Activated T-cell treated with anti-CD3 and anti-CD28 coated beads, Interleukin-2, amount 50 U/mL, for 4 hours (primary cell): ENCODE results near the gene RTCA. TPM values are rescaled to one million over a fixed set of nuclear protein-coding genes. Genes with fewer than 3 reads are reported as not detected.
"Not testable (repeated sequence)": the region's sequence is repeated elsewhere in the genome, so short reads cannot be mapped to it uniquely, and the experiment has no call there.

Source experiments
- ATAC-seq, 2 donors: fragments of 200-7000 bp; cut with Tn5 transposase; one replicate each; pipeline ENCODE4 v1.10.0; 2021
- DNase-seq: peaks from one replicate; pipeline ENCODE4 v3.0.0-alpha.2; 2020
- H3K27me3 Mint-ChIP-seq: one replicate; pipeline ENCODE4 v1.8.0; 2021; ENCODE audit warnings: low read depth, mixed read lengths
- H3K36me3 Mint-ChIP-seq: one replicate; pipeline ENCODE4 v1.8.0; 2022; ENCODE audit warnings: mixed read lengths; ENCODE audit not compliant: insufficient read depth
- H3K4me1 Mint-ChIP-seq: one replicate; pipeline ENCODE4 v1.8.0; 2021; ENCODE audit warnings: low read depth, mixed read lengths
- H3K4me3 Mint-ChIP-seq: one replicate; pipeline ENCODE4 v1.8.0; 2021; ENCODE audit warnings: mild to moderate bottlenecking, moderate library complexity, mixed read lengths
- H3K9me3 Mint-ChIP-seq: one replicate; pipeline ENCODE4 v1.8.0; 2021; ENCODE audit warnings: mixed read lengths
- total RNA-seq, 3 donors: library from RNA; stranded (reverse); gene quantifications; one replicate each; pipeline ENCODE4 v1.2.1, GENCODE V29; 2021

The RTCA gene
- total RNA-seq, 3 donors from 2014 or later, result 55.3 to 63.9 (median 58.0) TPM

- Mint-ChIP-seq H3K9me3 (no peaks in the 10 kb centered on the region), H3K4me3 (no peak overlapping the region), H3K36me3 (peaks cover 39% of the 10 kb centered on the region), H3K27me3 (no peaks in the 10 kb centered on the region), H3K4me1 (peaks cover 22% of the 10 kb centered on the region)
- ATAC-seq, result no peak
- no peak for DNase-seq
Measured at GRCh38 chr1:100279358-100279923, 13.4 kb downstream of the RTCA start.

DNA sequence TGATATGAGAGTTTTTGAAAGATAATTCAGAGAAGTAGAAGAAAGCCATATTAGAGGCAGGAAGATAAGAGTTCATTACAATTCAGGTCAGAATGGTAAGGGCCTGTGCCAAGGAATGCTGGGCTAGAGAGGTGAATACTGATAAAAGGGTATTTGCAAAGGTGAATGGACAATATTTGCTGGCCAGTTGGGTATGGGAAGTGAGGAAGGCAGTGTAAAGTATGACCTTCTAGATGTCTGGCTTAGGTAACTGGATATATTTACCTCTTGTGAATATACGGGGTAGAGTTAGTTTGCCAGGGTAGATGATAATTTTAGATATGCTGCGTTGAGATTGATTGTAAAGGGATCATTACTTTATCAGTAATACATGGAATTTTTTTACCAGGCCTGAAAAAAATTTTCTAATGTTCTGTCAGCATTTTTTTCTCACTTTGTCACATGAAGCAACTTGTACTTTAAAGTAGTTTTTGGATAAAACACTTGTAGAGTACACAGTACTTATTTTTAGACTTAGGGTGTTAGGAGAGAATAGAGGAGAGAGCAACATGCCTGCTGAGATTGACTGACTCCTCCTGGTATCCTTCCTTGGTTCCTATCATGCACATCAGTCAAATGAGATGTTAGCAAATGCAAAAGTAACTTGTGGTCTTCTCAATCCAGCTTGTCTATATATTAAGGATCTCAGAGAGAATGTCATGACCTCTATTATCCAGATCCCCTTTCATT is 14.1 kb downstream of the RTCA start:
- Mint-ChIP-seq H3K4me1 (peaks cover 22% of the 10 kb centered on the region), H3K4me3 (no peak overlapping the region), H3K9me3 (no peaks in the 10 kb centered on the region), H3K27me3 (no peaks in the 10 kb centered on the region), H3K36me3 (peaks cover 38% of the 10 kb centered on the region)
- no peak for DNase-seq
- no peak for ATAC-seq

GRCh38 chr1:100284591-100284990 is 18.6 kb downstream of the RTCA start:
- Mint-ChIP-seq H3K27me3 (no peaks in the 10 kb centered on the region), H3K4me1 (peaks cover 5% of the 10 kb centered on the region), H3K36me3 (peaks cover 23% of the 10 kb centered on the region), H3K9me3 (no peaks in the 10 kb centered on the region), H3K4me3 (no peak overlapping the region)
- DNase-seq (no peak), ATAC-seq (no peak)

- Mint-ChIP-seq H3K9me3 (no peaks in the 10 kb centered on the region), H3K27me3 (no peaks in the 10 kb centered on the region), H3K4me1 (no peaks in the 10 kb centered on the region), H3K4me3 (no peak overlapping the region), H3K36me3 (peaks cover 19% of the 10 kb centered on the region)
- ATAC-seq (no peak), DNase-seq (no peak)
Measured at GRCh38 chr1:100287162-100287561, 21.1 kb downstream of the RTCA start.

- Mint-ChIP-seq H3K4me3 (no peak overlapping the region), H3K4me1 (peaks cover 2% of the 10 kb centered on the region), H3K27me3 (no peaks in the 10 kb centered on the region), H3K9me3 (no peaks in the 10 kb centered on the region), H3K36me3 (peaks cover 24% of the 10 kb centered on the region)
- DNase-seq (no peak), ATAC-seq (no peak)
Measured at GRCh38 chr1:100290291-100290690, 24.3 kb downstream of the RTCA start.

GRCh38 chr1:100292711-100293110 is 26.7 kb downstream of the RTCA start:
- Mint-ChIP-seq H3K4me1 (peaks cover 2% of the 10 kb centered on the region), H3K36me3 (peaks cover 21% of the 10 kb centered on the region), H3K27me3 (no peaks in the 10 kb centered on the region), H3K9me3 (peaks cover 5% of the 10 kb centered on the region), H3K4me3 (no peak overlapping the region)
- DNase-seq, result no peak
- ATAC-seq, result no peak

- no peak overlapping the region for H3K4me3 Mint-ChIP-seq
- peaks cover 5% of the 10 kb centered on the region for H3K9me3 Mint-ChIP-seq
- ATAC-seq (no peak), DNase-seq (no peak)
- no peaks in the 10 kb centered on the region for H3K27me3 Mint-ChIP-seq
- peaks cover 16% of the 10 kb centered on the region for H3K36me3 Mint-ChIP-seq
- H3K4me1 Mint-ChIP-seq, result peaks cover 10% of the 10 kb centered on the region
Measured at GRCh38 chr1:100296140-100296539, 30.1 kb downstream of the RTCA start.

DNA sequence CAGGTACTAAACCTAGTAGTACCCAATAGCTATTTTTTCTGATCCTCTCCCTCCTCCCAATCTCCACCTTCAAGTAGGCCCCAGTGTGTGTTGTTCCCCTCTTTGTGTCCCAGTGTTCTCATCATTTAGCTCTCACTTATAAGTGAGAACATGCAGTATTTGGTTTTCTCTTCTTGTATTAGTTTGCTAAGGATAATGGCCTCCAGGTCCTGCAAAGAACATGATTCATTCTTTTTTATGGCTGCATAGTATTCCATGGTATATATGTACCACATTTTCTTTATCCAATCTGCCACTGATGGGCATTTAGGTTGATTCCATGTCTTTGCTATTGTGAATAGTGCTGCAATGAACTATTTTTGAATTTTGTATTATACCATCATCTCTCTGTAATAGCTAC is 31.0 kb downstream of the RTCA start:
- ATAC-seq, H3K4me1 Mint-ChIP-seq, H3K27me3 Mint-ChIP-seq, H3K9me3 Mint-ChIP-seq, H3K4me3 Mint-ChIP-seq, DNase-seq: not testable (repeated sequence)
- peaks cover 16% of the 10 kb centered on the region for H3K36me3 Mint-ChIP-seq

DNA sequence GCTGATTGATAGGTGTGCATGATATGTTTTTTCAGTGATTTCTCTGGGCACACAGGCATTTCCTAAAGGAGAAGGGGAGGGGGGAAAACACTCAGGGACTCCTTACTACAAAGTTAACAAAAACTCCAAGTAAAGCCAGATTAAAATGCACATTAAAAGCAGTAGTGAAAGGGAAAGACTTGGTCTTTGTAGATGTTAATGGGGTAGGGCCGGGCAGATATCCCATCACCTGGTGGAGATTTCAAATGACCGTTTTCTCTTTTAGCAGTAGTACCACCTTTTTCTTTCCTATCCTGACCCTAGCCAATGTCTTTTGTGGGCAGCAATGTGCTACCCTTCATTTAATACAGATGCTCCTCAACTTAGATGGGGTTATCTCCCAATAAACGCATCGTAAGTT is 32.5 kb downstream of the RTCA start:
- Mint-ChIP-seq H3K36me3 (peaks cover 7% of the 10 kb centered on the region), H3K4me3 (no peak overlapping the region), H3K27me3 (no peaks in the 10 kb centered on the region), H3K4me1 (peaks cover 8% of the 10 kb centered on the region), H3K9me3 (peaks cover 5% of the 10 kb centered on the region)
- no peak for ATAC-seq
- DNase-seq, result no peak

DNA sequence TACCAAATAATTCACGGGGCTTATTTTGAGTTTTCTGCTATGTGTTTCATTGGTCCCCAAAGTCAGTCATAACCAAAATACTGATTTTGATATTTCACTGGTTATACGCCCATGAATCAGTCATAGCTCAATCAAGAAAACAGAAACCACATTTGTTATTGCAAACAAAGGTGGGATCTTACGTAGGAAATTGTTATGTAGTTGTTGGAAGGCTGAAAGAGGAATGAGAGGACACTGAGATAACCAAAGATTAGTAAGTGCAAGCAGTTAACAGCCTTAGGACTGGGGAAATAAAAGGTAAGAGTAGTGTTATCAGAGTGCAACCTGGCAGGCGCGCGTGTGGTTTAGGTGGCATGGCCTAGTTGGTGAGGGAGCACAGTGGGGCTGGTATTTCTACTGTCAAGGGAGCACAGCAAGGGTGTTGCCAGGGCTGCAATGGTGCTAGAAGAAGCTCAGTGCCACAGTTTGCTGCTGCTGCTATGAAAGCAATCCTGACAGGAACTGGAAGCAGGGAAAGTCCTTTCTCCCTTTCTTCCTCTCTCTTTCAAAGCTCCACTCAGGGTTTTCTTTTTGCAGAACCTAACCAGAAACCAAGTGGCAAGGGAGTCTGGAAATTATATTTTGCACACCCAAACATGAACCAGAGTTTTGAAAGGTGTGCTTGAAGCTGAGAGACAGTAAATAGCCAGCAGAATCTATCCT is 33.7 kb downstream of the RTCA start:
- peaks cover 8% of the 10 kb centered on the region for H3K4me1 Mint-ChIP-seq
- no peak overlapping the region for H3K4me3 Mint-ChIP-seq
- peak; percentile 53 to 73 for ATAC-seq
- no peaks in the 10 kb centered on the region for H3K27me3 Mint-ChIP-seq
- no peak for DNase-seq
- peaks cover 5% of the 10 kb centered on the region for H3K9me3 Mint-ChIP-seq
- peaks cover 5% of the 10 kb centered on the region for H3K36me3 Mint-ChIP-seq

DNA sequence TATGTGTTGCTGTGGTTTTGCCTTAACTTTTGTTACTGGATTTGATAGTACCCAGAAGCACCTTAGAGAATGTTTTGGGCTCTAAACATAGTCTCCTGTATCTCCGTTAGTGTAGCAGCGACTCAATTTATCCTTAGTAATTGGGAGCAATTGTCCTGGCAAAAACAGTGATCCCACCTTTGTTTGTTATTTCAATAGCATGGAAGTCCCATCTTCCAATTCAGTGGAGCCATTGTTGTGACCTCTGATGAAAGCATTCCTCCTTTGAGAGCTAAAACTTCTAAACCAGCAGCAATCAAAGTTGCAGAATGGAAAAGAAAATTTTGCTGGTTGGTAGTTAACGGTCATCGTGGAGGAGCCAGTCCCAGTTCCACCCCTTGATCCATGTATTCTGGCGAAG is 34.7 kb downstream of the RTCA start:
- H3K4me1 Mint-ChIP-seq, result peaks cover 8% of the 10 kb centered on the region
- no peaks in the 10 kb centered on the region for H3K27me3 Mint-ChIP-seq
- H3K4me3 Mint-ChIP-seq, result no peak overlapping the region
- peaks cover 5% of the 10 kb centered on the region for H3K36me3 Mint-ChIP-seq
- DNase-seq, result no peak
- H3K9me3 Mint-ChIP-seq, result peaks cover 5% of the 10 kb centered on the region
- no peak for ATAC-seq

DNA sequence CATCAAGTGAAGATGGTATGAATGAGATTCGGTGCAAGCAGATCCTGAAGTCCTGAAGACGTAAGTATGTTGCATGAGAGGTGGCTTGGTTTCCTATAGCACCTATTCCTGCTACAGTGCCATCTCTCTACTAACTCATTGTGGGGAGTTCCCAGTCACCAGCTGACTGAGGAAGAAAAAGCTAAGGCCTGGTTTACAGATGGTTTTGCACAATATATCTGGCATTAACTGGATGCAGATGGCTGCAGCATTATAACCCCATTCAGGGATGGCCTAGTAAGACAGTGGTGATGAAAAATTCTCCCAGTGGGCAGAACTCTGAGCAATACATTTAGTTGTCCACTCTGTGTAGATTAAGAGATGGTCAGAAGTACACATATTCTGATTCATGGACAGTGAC is 36.7 kb downstream of the RTCA start:
- peaks cover 18% of the 10 kb centered on the region for H3K4me1 Mint-ChIP-seq
- H3K27me3 Mint-ChIP-seq, result no peaks in the 10 kb centered on the region
- H3K4me3 Mint-ChIP-seq, result no peak overlapping the region
- H3K36me3 Mint-ChIP-seq, result no peaks in the 10 kb centered on the region
- ATAC-seq (no peak), DNase-seq (no peak)
- H3K9me3 Mint-ChIP-seq, result no peaks in the 10 kb centered on the region

- Mint-ChIP-seq H3K36me3 (no peaks in the 10 kb centered on the region), H3K4me1 (peaks cover 14% of the 10 kb centered on the region), H3K4me3 (no peak overlapping the region), H3K9me3 (no peaks in the 10 kb centered on the region), H3K27me3 (no peaks in the 10 kb centered on the region)
- ATAC-seq (no peak), DNase-seq (no peak)
Measured at GRCh38 chr1:100304227-100304626, 38.2 kb downstream of the RTCA start.

DNA sequence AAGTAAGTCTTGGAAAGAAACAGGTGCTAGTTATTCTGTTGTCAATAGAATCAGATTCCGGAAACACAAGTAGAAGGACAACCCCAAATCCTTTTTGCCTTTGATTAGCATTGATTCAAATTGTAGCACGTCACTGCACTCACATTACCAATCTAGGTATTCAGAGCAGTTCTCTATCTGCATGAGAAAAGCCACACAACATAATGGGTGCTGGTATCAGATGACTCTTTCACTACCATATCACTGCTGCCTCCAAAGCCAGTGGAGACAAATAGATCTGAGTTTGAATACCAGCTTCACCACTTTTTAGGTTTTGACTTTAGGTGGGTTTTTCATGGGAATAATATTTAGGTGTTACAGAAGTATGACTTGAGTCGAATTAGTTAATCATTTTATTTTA is 38.9 kb downstream of the RTCA start:
- peaks cover 4% of the 10 kb centered on the region for H3K9me3 Mint-ChIP-seq
- no peak for ATAC-seq
- no peak for DNase-seq
- H3K4me1 Mint-ChIP-seq, result peaks cover 10% of the 10 kb centered on the region
- no peaks in the 10 kb centered on the region for H3K36me3 Mint-ChIP-seq
- no peaks in the 10 kb centered on the region for H3K27me3 Mint-ChIP-seq
- no peak overlapping the region for H3K4me3 Mint-ChIP-seq

- H3K4me1 Mint-ChIP-seq, result peaks cover 10% of the 10 kb centered on the region
- H3K4me3 Mint-ChIP-seq, result no peak overlapping the region
- no peaks in the 10 kb centered on the region for H3K36me3 Mint-ChIP-seq
- no peak for DNase-seq
- ATAC-seq, result no peak
- peaks cover 8% of the 10 kb centered on the region for H3K9me3 Mint-ChIP-seq
- H3K27me3 Mint-ChIP-seq, result no peaks in the 10 kb centered on the region
Measured at GRCh38 chr1:100305954-100306353, 39.9 kb downstream of the RTCA start.
